D721Med (cell line): Measurements from ENCODE around the gene SPATA21.
"Not testable (repeated sequence)": the region's sequence is repeated elsewhere in the genome, so short reads cannot be mapped to it uniquely, and the experiment has no call there.

Experiments used
- DNase-seq: peaks from one replicate; pipeline ENCODE4 v3.0.0; 2011; ENCODE audit warnings: low spot score; ENCODE audit not compliant: insufficient read length
- FAIRE-seq: peaks from 2 replicates; lab custom pipeline; 2011; peaks lifted over from hg19 to GRCh38; lab: Jason Lieb, UNC
- TF ChIP-seq, protein P1 (sequence below): IDR thresholded peaks from 2 replicates; pipeline ENCODE4 v1.5.1; 2012; ENCODE audit warnings: mild to moderate bottlenecking, control low read depth; ENCODE audit not compliant: insufficient read depth; ENCODE audit errors: missing control alignments

SPATA21 gene

DNA sequence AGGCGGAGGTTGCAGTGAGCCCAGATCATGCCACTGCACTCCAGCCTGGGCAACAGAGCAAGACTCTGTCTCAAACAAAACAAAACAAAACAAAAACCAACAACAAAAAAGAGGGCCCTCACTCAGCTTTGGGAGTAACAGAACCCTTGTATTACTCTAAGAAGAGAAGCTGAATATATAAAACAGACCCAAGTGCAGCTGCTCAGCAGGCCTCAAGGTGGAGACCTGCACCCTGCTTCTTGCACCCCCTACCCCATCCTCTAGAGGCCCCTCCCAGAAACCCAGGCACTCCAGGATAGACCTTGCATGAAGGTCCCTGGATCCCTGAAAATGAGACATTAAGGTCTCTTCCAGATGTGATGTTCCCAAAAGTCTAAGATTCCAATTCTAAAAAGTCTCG lies 37.7 kb upstream of the SPATA21 start:
- not testable (repeated sequence) for FAIRE-seq, DNase-seq
- TF ChIP-seq, protein P1, sequence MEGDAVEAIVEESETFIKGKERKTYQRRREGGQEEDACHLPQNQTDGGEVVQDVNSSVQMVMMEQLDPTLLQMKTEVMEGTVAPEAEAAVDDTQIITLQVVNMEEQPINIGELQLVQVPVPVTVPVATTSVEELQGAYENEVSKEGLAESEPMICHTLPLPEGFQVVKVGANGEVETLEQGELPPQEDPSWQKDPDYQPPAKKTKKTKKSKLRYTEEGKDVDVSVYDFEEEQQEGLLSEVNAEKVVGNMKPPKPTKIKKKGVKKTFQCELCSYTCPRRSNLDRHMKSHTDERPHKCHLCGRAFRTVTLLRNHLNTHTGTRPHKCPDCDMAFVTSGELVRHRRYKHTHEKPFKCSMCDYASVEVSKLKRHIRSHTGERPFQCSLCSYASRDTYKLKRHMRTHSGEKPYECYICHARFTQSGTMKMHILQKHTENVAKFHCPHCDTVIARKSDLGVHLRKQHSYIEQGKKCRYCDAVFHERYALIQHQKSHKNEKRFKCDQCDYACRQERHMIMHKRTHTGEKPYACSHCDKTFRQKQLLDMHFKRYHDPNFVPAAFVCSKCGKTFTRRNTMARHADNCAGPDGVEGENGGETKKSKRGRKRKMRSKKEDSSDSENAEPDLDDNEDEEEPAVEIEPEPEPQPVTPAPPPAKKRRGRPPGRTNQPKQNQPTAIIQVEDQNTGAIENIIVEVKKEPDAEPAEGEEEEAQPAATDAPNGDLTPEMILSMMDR = peak; percentile 9

DNA sequence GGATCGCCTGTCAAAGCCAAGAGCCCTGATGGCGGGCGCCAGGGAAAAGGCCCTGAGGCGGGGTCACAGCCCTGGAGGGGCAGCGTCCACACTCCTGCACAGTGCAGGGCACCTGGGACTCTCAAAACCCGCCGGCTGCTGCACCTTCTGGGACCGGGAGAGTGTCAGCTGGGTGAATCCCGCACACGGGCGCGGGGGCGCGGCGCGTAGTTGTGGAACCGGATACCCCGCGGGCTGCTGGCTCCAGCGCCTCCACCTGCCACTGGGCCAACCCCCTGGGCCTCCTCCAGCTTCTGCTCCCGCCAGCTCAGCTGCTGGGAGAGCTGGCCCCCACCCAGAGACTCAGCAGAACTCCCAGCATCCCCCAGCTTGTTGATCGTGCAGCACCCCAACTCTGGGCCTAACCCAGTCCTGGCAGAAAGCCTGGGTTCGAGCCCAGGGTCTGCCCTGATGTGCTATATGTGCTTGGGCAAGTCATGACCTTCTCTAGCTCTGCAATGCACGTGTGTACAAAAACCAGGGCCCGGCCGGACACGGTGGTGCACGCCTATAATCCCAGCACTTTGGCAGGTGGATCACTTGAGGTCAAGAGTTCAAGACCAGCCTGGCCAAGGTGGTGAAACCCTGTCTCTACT lies 37.1 kb upstream of the SPATA21 start:
- FAIRE-seq (no peak), DNase-seq (no peak)
- TF ChIP-seq, protein P1 = no peak

DNA sequence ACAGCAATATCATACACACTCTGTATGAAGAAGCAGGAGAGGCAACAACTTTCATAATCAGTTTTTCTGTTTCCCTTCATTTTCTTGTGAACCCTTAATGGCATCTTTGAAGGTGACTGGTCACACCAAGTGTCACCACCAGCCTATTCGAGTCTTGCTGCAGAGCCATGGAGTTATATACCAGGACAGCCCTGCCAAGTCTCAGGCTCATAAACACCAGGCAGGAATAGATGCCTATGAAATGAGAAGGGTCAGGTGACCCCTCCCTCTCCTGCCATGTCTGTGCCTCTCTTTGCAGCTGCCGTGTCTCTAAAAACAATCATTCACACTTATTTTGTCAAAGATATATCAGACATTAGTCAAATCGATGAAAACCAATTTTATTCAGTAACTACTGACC lies 31.3 kb upstream of the SPATA21 start:
- TF ChIP-seq, protein P1 = no peak
- DNase-seq (no peak), FAIRE-seq (no peak)

DNA sequence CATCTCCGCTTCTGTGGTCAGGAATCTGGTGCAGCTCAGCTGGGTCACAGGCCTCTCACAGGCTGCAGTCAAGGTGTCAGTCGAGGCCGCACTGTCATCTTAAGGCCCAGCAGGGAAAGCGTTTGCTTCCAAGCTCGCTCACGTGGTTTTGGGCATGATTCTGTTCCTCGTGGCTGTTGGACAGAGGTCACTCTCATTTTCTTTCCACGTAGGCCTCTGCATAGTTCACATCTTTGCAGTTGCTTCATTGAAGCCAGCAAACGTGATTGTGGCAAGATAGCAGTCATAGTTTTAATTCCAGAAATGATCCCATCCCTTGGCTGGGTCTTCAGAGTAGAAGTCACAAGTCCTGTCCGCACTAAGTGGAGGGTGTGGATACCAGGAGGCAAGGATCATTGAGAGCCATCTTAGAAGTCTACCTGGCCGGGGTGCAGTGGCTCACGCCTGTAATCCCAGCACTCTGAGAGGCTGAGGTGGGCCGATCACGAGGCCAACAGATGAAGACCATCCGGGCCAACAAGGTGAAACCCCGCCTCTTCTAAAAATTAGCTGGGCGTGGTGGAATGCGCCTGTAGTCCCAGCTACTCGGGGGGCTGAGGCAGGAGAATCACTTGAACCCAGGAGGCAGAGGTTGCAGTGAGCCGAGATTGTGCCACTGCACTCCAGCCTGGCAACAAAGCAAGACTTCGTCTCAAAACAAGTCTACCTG lies 27.8 kb upstream of the SPATA21 start:
- DNase-seq (no peak), FAIRE-seq (no peak)
- TF ChIP-seq, protein P1 = no peak

DNA sequence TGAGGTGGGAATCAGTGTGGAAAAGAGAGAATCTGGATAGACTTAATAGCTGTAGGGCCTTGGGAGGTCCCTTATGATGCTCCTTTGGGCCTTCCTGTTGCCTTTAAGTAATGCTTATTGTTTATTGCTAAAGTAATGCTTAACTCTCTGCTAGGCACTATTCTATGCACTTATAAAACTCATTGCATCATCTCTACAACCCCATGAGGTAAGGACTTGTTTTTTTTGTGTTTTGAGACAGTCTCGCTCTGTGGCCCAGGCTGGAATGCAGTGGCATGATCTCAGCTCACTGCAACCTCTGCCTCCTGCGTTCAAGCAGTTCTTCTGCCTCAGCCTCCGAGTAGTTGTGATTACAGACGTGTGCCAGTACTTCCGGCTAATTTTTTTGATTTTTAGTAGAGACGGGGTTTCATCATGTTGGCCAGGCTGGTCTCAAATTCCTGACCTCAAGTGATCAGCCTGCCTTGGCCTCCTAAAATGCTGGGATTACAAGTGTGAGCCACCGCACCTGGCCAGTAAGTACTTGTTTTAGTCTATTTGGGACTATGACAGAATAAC lies 25.6 kb upstream of the SPATA21 start:
- no peak for DNase-seq
- TF ChIP-seq, protein P1 = no peak
- no peak for FAIRE-seq

DNA sequence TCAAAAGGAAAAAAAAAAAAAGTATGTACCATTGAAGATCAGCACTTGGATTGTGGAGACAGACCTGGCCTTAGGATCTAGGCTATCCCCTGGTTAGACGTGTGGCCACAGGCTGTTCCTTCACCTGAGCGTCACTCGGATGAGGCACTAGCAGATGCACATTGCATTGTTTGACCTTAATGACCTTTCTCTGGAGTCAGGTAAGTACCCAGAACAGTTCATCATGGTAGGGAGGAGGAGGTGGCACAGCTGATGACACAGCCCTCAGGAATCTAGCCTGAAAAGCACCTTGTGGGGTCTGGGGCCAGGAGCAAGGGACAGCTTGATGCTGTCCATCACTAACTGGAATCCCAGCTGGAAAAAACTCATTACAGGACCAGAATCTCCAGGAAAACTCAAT lies 24.5 kb upstream of the SPATA21 start:
- TF ChIP-seq, protein P1 = no peak
- DNase-seq = no peak
- no peak for FAIRE-seq
